ENCODE results near the gene MUTYH. TPM values are rescaled to one million over a fixed set of nuclear protein-coding genes. Genes with fewer than 3 reads are reported as not detected.
"Not testable (repeated sequence)": the region's sequence is repeated elsewhere in the genome, so short reads cannot be mapped to it uniquely, and the experiment has no call there.

Gene MUTYH
- polyA plus RNA-seq, 2 of the 4 experiments (the other 2 are of a cell fraction), result 9.0 to 12.4 TPM

GRCh38 chr1:45386219-45386618 lies 46.0 kb upstream of the MUTYH start:
- ATAC-seq (no peak), FAIRE-seq (no peak), DNase-seq (ENCODE audit: low read depth in 1 of 2, low spot score in 1 of 2) (no peak)
- ChIA-PET CTCF (no interaction called here), POLR2A (no interaction called here)
- H3K4me1 ChIP-seq, result no peaks in the 10 kb centered on the region
- no peak overlapping the region for H3K4me2 ChIP-seq
- WGBS (ENCODE audit: missing lambda C conversion rate), result 49% methylated on average over 3 of the region's 3 CpGs
- no peak overlapping the region for H3K4me3 ChIP-seq
- H3K9me3 ChIP-seq, result no peaks in the 10 kb centered on the region
- H3K27ac ChIP-seq, result no peak overlapping the region
- no peak for TF ChIP-seq HOXA7 (CRISPR knock-in tag; IDR thresholded peaks at IDR 0.05)
- no peak for TF ChIP-seq RAD21 (conservative IDR thresholded peaks at IDR 0.05 in 1 of 2, IDR thresholded peaks at IDR 0.05 in 1 of 2)
- TF ChIP-seq JUNB (IDR thresholded peaks at IDR 0.05), result no peak
- no peak for TF ChIP-seq TP53 (CRISPR knock-in tag; IDR thresholded peaks at IDR 0.05)
- TF ChIP-seq, protein P1, sequence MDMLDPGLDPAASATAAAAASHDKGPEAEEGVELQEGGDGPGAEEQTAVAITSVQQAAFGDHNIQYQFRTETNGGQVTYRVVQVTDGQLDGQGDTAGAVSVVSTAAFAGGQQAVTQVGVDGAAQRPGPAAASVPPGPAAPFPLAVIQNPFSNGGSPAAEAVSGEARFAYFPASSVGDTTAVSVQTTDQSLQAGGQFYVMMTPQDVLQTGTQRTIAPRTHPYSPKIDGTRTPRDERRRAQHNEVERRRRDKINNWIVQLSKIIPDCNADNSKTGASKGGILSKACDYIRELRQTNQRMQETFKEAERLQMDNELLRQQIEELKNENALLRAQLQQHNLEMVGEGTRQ (IDR thresholded peaks at IDR 0.05), result no peak
- TF ChIP-seq TFCP2L1 (CRISPR knock-in tag; IDR thresholded peaks at IDR 0.05), result no peak
- TF ChIP-seq GATA3 (IDR thresholded peaks at IDR 0.05; ENCODE audit: borderline replicate concordance), result no peak
- no peak for TF ChIP-seq EP300 (IDR thresholded peaks at IDR 0.05)
- TF ChIP-seq POLR2A (IDR thresholded peaks at IDR 0.05; ENCODE audit: low read length), result no peak
- no peak for TF ChIP-seq SREBF2 (IDR thresholded peaks at IDR 0.05)
- TF ChIP-seq MYC (IDR thresholded peaks at IDR 0.05; ENCODE audit: borderline replicate concordance, low read length), result no peak
- TF ChIP-seq CHD4 (IDR thresholded peaks at IDR 0.05; ENCODE audit: borderline replicate concordance), result no peak
- TF ChIP-seq ZC3H11A (IDR thresholded peaks at IDR 0.05), result no peak
- no peak for TF ChIP-seq BHLHE40 (IDR thresholded peaks at IDR 0.05; ENCODE audit: low read depth, low read length)
- TF ChIP-seq HMGXB4 (CRISPR knock-in tag; IDR thresholded peaks at IDR 0.05; ENCODE audit: borderline replicate concordance), result no peak
- no peak for TF ChIP-seq EHF (CRISPR knock-in tag; IDR thresholded peaks at IDR 0.05)
- TF ChIP-seq, protein P2, sequence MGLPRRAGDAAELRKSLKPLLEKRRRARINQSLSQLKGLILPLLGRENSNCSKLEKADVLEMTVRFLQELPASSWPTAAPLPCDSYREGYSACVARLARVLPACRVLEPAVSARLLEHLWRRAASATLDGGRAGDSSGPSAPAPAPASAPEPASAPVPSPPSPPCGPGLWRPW (IDR thresholded peaks at IDR 0.05), result no peak
- TF ChIP-seq ZSCAN20 (CRISPR knock-in tag; IDR thresholded peaks at IDR 0.05), result no peak
- no peak for TF ChIP-seq ESRRA (IDR thresholded peaks at IDR 0.05; ENCODE audit: borderline replicate concordance, low read length)

- ATAC-seq (no peak), DNase-seq (ENCODE audit: low read depth in 1 of 2, low spot score in 1 of 2) (no peak), FAIRE-seq (no peak)
- no peak overlapping the region for H3K27ac ChIP-seq
- no peak overlapping the region for H3K4me3 ChIP-seq
- no peaks in the 10 kb centered on the region for H3K4me1 ChIP-seq
- WGBS (ENCODE audit: missing lambda C conversion rate), result 57% methylated on average over 3 of the region's 3 CpGs
- no peaks in the 10 kb centered on the region for H3K9me3 ChIP-seq
- H3K4me2 ChIP-seq, result no peak overlapping the region
- ChIA-PET POLR2A (no interaction called here), CTCF (no interaction called here)
- TF ChIP-seq ZFP36 (IDR thresholded peaks at IDR 0.05; ENCODE audit: borderline replicate concordance, partially characterized antibody), result no peak
- no peak for TF ChIP-seq MYC (IDR thresholded peaks at IDR 0.05; ENCODE audit: borderline replicate concordance, low read length)
- TF ChIP-seq RCOR1 (IDR thresholded peaks at IDR 0.05; ENCODE audit: low read depth, low read length), result no peak
- no peak for TF ChIP-seq ESRRA (IDR thresholded peaks at IDR 0.05; ENCODE audit: borderline replicate concordance, low read length)
- no peak for TF ChIP-seq FOSB (CRISPR knock-in tag; IDR thresholded peaks at IDR 0.05)
- TF ChIP-seq CHD4 (IDR thresholded peaks at IDR 0.05; ENCODE audit: borderline replicate concordance), result no peak
- no peak for TF ChIP-seq RAD21 (conservative IDR thresholded peaks at IDR 0.05 in 1 of 2, IDR thresholded peaks at IDR 0.05 in 1 of 2)
- no peak for TF ChIP-seq SMC3 (IDR thresholded peaks at IDR 0.05)
- no peak for TF ChIP-seq TP53 (CRISPR knock-in tag; IDR thresholded peaks at IDR 0.05)
- TF ChIP-seq HEYL (CRISPR knock-in tag; IDR thresholded peaks at IDR 0.05), result no peak
- no peak for TF ChIP-seq HOXB13 (CRISPR knock-in tag; IDR thresholded peaks at IDR 0.05; ENCODE audit: low read depth)
- TF ChIP-seq CTCF (IDR thresholded peaks at IDR 0.05), result no peak
- TF ChIP-seq MAZ (IDR thresholded peaks at IDR 0.05; ENCODE audit: borderline replicate concordance, low read depth, low read length), result no peak
- TF ChIP-seq HOXB5 (CRISPR knock-in tag; IDR thresholded peaks at IDR 0.05), result no peak
- TF ChIP-seq MAFK (IDR thresholded peaks at IDR 0.05; ENCODE audit: partially characterized antibody), result no peak
Measured at GRCh38 chr1:45385302-45385701, 45.1 kb upstream of the MUTYH start.

DNA sequence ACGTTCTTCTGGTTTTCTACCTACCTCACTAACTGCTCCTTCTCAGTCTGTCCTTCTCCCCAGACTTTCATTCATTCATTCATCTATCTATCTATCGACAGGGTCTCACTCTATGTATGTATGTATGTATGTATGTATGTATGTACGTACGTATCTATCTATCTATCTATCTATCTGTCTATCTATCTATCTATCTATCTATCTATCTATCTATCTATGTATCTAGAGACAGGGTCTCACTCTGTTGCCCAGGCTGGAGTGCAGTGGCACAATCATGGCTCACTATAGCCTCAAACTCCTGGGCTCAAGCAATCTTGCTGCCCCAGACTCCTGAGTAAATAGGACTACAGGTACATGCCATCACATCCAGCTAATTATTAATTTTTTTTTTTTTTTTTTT lies 44.0 kb upstream of the MUTYH start:
- H3K4me3 ChIP-seq; H3K4me2 ChIP-seq; H3K27ac ChIP-seq; ATAC-seq; POLR2A ChIA-PET; H3K4me1 ChIP-seq; DNase-seq (ENCODE audit: low read depth in 1 of 2, low spot score in 1 of 2); H3K9me3 ChIP-seq; FAIRE-seq: not testable (repeated sequence)
- 77% methylated on average over 4 of the region's 4 CpGs for WGBS (ENCODE audit: missing lambda C conversion rate)
- CTCF ChIA-PET, result interaction anchor here (0.6 kb wide), 1 partner anchor 511 kb away, joined by 3 read pairs; no protein-coding TSS in a partner anchor

Data from A549 (cell line).